Type B pancreatic cell (in vitro differentiated cells): ENCODE results near the gene KLK1. TPM values are rescaled to one million over a fixed set of nuclear protein-coding genes. Genes with fewer than 3 reads are reported as not detected.

Source experiments
- DNase-seq: peaks from one replicate; pipeline ENCODE4 v3.0.0; 2021; ENCODE audit warnings: mixed read lengths; ENCODE audit not compliant: unreplicated experiment; ENCODE audit errors: extremely low spot score
- H3K27ac Mint-ChIP-seq: 2 replicates; pipeline ENCODE4 v1.8.0; 2021; ENCODE audit warnings: mild to moderate bottlenecking, mixed read lengths
- H3K27me3 Mint-ChIP-seq: 2 replicates; pipeline ENCODE4 v1.8.0; 2021; ENCODE audit warnings: mixed read lengths
- H3K36me3 Mint-ChIP-seq: 2 replicates; pipeline ENCODE4 v1.8.0; 2021; ENCODE audit warnings: mixed read lengths
- H3K4me1 Mint-ChIP-seq: one replicate; pipeline ENCODE4 v1.8.0; 2021; ENCODE audit warnings: mixed read lengths; ENCODE audit not compliant: unreplicated experiment
- H3K4me3 Mint-ChIP-seq: 2 replicates; pipeline ENCODE4 v1.8.0; 2021; ENCODE audit warnings: mild to moderate bottlenecking, mixed read lengths
- H3K9me3 Mint-ChIP-seq: 2 replicates; pipeline ENCODE4 v1.8.0; 2021; ENCODE audit warnings: mixed read lengths
- CTCF ChIP-seq: fragments of 200-600 bp; sonication (generic); conservative IDR thresholded peaks from 2 replicates; pipeline ENCODE4 v1.5.0; 2021; ENCODE audit warnings: antibody characterized with exemption, mild to moderate bottlenecking
- total RNA-seq: library from RNA; stranded (reverse); gene quantifications from 2 replicates; pipeline ENCODE4 v1.2.1, GENCODE V29; 2021; ENCODE audit warnings: low replicate concordance

KLK1 gene
- total RNA-seq, 1 donor from 2014 or later = 1.5 TPM

GRCh38 chr19:50819636-50820035, 4.0 kb downstream of the KLK1 start:
- Mint-ChIP-seq H3K27me3 (peaks cover 89% of the 10 kb centered on the region), H3K36me3 (no peaks in the 10 kb centered on the region), H3K27ac (no peak overlapping the region), H3K4me1 (peaks cover 13% of the 10 kb centered on the region), H3K4me3 (peak overlapping the region; percentile 52), H3K9me3 (peaks cover 5% of the 10 kb centered on the region)
- TF ChIP-seq CTCF = no peak
- no peak for DNase-seq

- H3K36me3 Mint-ChIP-seq = no peaks in the 10 kb centered on the region
- no peak overlapping the region for H3K27ac Mint-ChIP-seq
- peaks cover 87% of the 10 kb centered on the region for H3K27me3 Mint-ChIP-seq
- DNase-seq = no peak
- peaks cover 5% of the 10 kb centered on the region for H3K9me3 Mint-ChIP-seq
- peaks cover 13% of the 10 kb centered on the region for H3K4me1 Mint-ChIP-seq
- H3K4me3 Mint-ChIP-seq = peak overlapping the region; percentile 78
- TF ChIP-seq CTCF = no peak
Measured at GRCh38 chr19:50818859-50819472, 4.6 kb downstream of the KLK1 start.

- H3K27me3 Mint-ChIP-seq = peaks cover 87% of the 10 kb centered on the region
Measured at GRCh38 chr19:50817941-50818858, 5.4 kb downstream of the KLK1 start.

GRCh38 chr19:50815439-50815838, 8.1 kb downstream of the KLK1 start:
- DNase-seq = no peak
- no peaks in the 10 kb centered on the region for H3K36me3 Mint-ChIP-seq
- no peak overlapping the region for H3K27ac Mint-ChIP-seq
- H3K27me3 Mint-ChIP-seq = peaks cover 81% of the 10 kb centered on the region
- peaks cover 5% of the 10 kb centered on the region for H3K9me3 Mint-ChIP-seq
- H3K4me3 Mint-ChIP-seq = no peak overlapping the region
- no peak for TF ChIP-seq CTCF
- H3K4me1 Mint-ChIP-seq = peaks cover 10% of the 10 kb centered on the region

More at GRCh38 chr19:50817941-50818858, 5.4 kb downstream of the KLK1 start:
- no peak for DNase-seq
- Mint-ChIP-seq H3K27ac (no peak overlapping the region), H3K9me3 (peaks cover 5% of the 10 kb centered on the region), H3K36me3 (no peaks in the 10 kb centered on the region), H3K4me1 (peaks cover 13% of the 10 kb centered on the region), H3K4me3 (peak overlapping the region; percentile 78)
- TF ChIP-seq CTCF = no peak

GRCh38 chr19:50814883-50815282, 8.7 kb downstream of the KLK1 start:
- TF ChIP-seq CTCF = no peak
- Mint-ChIP-seq H3K36me3 (no peaks in the 10 kb centered on the region), H3K9me3 (peaks cover 5% of the 10 kb centered on the region), H3K4me3 (no peak overlapping the region), H3K4me1 (peaks cover 5% of the 10 kb centered on the region), H3K27me3 (peaks cover 78% of the 10 kb centered on the region), H3K27ac (no peak overlapping the region)
- no peak for DNase-seq
